Esophagus squamous epithelium (tissue), 4 donors: Measurements from ENCODE around the gene SRP54.

Experiments used
- POLR2A ChIP-seq, 4 donors: fragments of 450-650 bp; IDR thresholded peaks; one replicate each; pipeline ENCODE4 v1.6.1; 2017; ENCODE audit warnings: antibody characterized with exemption in 4 of 4, mild to moderate bottlenecking in 4 of 4, moderate library complexity in 3 of 4
- TF ChIP-seq, protein P1 (sequence below), 6 experiments: fragments of 450-650 bp in 4 of 6; fragments of 200-600 bp in 2 of 6; sonication (generic) in 2 of 6; IDR thresholded peaks; one replicate each; pipeline ENCODE4 v1.5.1; 2016 to 2019; ENCODE audit warnings: antibody characterized with exemption in 6 of 6, mild to moderate bottlenecking in 4 of 6, moderate library complexity in 4 of 6

DNA sequence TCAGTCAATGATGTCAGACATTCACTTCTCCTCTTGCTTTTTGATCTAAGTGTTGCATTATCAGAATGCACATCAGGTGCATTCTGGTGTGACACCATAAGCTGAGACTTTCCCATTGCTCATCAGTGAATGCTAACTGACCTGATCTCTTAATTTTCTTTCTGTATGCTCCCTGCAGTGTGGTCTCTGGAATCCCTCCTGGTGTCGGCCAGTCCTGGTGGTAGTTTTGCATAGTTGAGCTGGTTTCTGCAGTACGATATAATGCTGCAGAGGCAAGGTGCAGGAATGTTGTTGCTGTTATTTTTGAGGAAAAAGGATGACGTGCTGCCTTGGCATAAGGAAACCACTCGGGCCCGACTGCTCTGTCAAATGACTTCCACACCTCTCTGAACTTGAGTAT is 11.0 kb upstream of the SRP54 start:
- no peak for TF ChIP-seq POLR2A (IDR thresholded peaks at IDR 0.05)
- TF ChIP-seq, protein P1, sequence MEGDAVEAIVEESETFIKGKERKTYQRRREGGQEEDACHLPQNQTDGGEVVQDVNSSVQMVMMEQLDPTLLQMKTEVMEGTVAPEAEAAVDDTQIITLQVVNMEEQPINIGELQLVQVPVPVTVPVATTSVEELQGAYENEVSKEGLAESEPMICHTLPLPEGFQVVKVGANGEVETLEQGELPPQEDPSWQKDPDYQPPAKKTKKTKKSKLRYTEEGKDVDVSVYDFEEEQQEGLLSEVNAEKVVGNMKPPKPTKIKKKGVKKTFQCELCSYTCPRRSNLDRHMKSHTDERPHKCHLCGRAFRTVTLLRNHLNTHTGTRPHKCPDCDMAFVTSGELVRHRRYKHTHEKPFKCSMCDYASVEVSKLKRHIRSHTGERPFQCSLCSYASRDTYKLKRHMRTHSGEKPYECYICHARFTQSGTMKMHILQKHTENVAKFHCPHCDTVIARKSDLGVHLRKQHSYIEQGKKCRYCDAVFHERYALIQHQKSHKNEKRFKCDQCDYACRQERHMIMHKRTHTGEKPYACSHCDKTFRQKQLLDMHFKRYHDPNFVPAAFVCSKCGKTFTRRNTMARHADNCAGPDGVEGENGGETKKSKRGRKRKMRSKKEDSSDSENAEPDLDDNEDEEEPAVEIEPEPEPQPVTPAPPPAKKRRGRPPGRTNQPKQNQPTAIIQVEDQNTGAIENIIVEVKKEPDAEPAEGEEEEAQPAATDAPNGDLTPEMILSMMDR (IDR thresholded peaks at IDR 0.05), result no peak
